ENCODE results near the gene EID1. TPM values are rescaled to one million over a fixed set of nuclear protein-coding genes. Genes with fewer than 3 reads are reported as not detected.

EID1 gene
- total RNA-seq, 4 donors from 2014 or later, result 250 to 391 (median 334) TPM

GRCh38 chr15:48924528-48925393 is 46.8 kb downstream of the EID1 start:
- no peak overlapping the region for H3K27ac ChIP-seq (replicated peaks in 1 of 4)
- 83% methylated on average over 5 of the region's 5 CpGs for WGBS
- peaks cover 0 to 5% (median 0%) of the 10 kb centered on the region in 4 donors for H3K4me1 ChIP-seq
- no peak for DNase-seq (ENCODE audit: extremely low spot score)
- intact Hi-C loops (cut with DNase I), result no loop called here
- no peaks in the 10 kb centered on the region for H3K9me3 ChIP-seq
- no peak overlapping the region for H3K4me3 ChIP-seq
- no peak for TF ChIP-seq EP300 (IDR thresholded peaks at IDR 0.05)
- TF ChIP-seq, protein P1, sequence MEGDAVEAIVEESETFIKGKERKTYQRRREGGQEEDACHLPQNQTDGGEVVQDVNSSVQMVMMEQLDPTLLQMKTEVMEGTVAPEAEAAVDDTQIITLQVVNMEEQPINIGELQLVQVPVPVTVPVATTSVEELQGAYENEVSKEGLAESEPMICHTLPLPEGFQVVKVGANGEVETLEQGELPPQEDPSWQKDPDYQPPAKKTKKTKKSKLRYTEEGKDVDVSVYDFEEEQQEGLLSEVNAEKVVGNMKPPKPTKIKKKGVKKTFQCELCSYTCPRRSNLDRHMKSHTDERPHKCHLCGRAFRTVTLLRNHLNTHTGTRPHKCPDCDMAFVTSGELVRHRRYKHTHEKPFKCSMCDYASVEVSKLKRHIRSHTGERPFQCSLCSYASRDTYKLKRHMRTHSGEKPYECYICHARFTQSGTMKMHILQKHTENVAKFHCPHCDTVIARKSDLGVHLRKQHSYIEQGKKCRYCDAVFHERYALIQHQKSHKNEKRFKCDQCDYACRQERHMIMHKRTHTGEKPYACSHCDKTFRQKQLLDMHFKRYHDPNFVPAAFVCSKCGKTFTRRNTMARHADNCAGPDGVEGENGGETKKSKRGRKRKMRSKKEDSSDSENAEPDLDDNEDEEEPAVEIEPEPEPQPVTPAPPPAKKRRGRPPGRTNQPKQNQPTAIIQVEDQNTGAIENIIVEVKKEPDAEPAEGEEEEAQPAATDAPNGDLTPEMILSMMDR (IDR thresholded peaks at IDR 0.05), result no peak
- no peak for TF ChIP-seq POLR2AphosphoS5 (IDR thresholded peaks at IDR 0.05)
- TF ChIP-seq POLR2A (IDR thresholded peaks at IDR 0.05; ENCODE audit: low read depth), result no peak
- no peaks in the 10 kb centered on the region for H3K36me3 ChIP-seq
- H3K27me3 ChIP-seq, result no peaks in the 10 kb centered on the region

DNA sequence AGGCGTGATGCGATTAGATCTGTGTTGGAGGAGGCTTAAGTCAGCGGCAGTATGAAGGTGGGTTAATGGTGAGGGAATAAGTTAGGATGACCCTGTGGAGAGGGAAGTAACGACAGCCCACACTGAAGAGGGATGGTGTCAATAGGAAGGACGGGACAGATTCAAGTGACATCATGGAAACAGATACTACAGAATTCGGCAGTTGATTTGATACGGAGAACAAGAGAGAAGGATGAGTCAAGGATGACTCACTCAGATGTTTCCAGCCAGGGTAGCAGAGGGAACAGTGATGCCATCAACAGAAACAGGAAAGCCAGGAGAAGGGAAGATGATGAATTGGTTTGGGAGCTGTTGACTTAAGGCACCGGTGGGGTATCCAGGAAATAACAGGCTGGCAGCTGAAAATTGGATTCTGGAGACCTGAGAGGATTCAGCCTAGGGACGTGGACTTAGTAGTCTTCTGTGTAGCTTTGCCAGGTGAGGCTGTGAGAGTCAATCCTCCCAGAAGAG is 47.8 kb downstream of the EID1 start:
- no peaks in the 10 kb centered on the region for H3K27me3 ChIP-seq
- H3K4me3 ChIP-seq, result no peak overlapping the region
- WGBS, result 50% methylated on average over 9 of the region's 9 CpGs
- H3K4me1 ChIP-seq, result peaks cover 0 to 5% (median 0%) of the 10 kb centered on the region in 4 donors
- no peaks in the 10 kb centered on the region for H3K36me3 ChIP-seq
- intact Hi-C loops (cut with DNase I), result no loop called here
- TF ChIP-seq, protein P1 (IDR thresholded peaks at IDR 0.05), result no peak
- no peak for TF ChIP-seq POLR2A (IDR thresholded peaks at IDR 0.05; ENCODE audit: low read depth)
- TF ChIP-seq EP300 (IDR thresholded peaks at IDR 0.05), result no peak
- TF ChIP-seq POLR2AphosphoS5 (IDR thresholded peaks at IDR 0.05), result no peak
- no peak for DNase-seq (ENCODE audit: extremely low spot score)
- H3K9me3 ChIP-seq, result no peaks in the 10 kb centered on the region
- H3K27ac ChIP-seq (replicated peaks in 1 of 4), result no peak overlapping the region

DNA sequence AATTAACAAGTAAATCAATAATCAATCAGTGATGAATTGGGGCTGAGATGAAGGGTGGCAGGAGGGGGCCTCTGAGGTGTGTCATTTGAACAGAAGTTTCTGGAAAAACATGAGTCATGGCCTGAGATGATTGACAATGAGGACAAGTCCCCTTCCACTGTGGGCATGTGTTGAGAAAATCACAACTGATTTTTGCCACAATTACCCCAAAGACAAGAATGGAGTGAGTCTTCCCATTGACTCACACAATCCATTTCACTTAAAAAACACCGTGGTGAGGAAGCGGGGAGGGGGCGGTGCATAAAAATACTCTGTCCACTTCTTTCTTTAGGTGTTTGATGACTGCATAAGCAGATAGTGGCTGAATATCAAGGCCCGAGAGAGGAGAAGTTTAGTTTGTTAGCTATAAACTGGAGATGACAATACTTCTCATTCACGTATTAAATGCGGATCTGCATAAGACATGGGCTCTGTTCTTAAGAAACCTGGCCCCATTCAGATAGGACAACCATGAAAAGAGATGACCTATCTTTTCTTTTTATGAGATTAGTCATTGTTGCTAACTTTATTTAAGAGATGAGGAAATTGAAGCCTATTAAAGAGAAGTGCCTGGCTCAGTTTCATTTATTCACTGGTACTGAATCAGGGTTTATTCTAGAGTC is 51.1 kb downstream of the EID1 start:
- intact Hi-C loops (cut with DNase I), result no loop called here
- Histone ChIP-seq H3K9me3 (no peaks in the 10 kb centered on the region), H3K4me1 (peaks cover 0 to 5% (median 0%) of the 10 kb centered on the region in 4 donors), H3K4me3 (no peak overlapping the region), H3K36me3 (no peaks in the 10 kb centered on the region), H3K27me3 (no peaks in the 10 kb centered on the region), H3K27ac (replicated peaks in 1 of 4) (no peak overlapping the region)
- 86% methylated on average over 6 of the region's 6 CpGs for WGBS
- TF ChIP-seq POLR2A (IDR thresholded peaks at IDR 0.05; ENCODE audit: low read depth) (no peak), POLR2AphosphoS5 (IDR thresholded peaks at IDR 0.05) (no peak), EP300 (IDR thresholded peaks at IDR 0.05) (no peak)
- TF ChIP-seq, protein P1 (IDR thresholded peaks at IDR 0.05), result no peak
- no peak for DNase-seq (ENCODE audit: extremely low spot score)

- TF ChIP-seq, protein P1 (IDR thresholded peaks at IDR 0.05), result no peak
- TF ChIP-seq POLR2A (IDR thresholded peaks at IDR 0.05; ENCODE audit: low read depth) (no peak), EP300 (IDR thresholded peaks at IDR 0.05) (no peak), POLR2AphosphoS5 (IDR thresholded peaks at IDR 0.05) (no peak)
Observed at GRCh38 chr15:48929661-48930060, 51.7 kb downstream of the EID1 start.

More at GRCh38 chr15:48929661-48930060, 51.7 kb downstream of the EID1 start:
- no peak for DNase-seq (ENCODE audit: extremely low spot score)
- Histone ChIP-seq H3K4me1 (peaks cover 0 to 5% (median 0%) of the 10 kb centered on the region in 4 donors), H3K27ac (replicated peaks in 1 of 4) (no peak overlapping the region), H3K9me3 (no peaks in the 10 kb centered on the region), H3K27me3 (no peaks in the 10 kb centered on the region), H3K36me3 (no peaks in the 10 kb centered on the region), H3K4me3 (no peak overlapping the region)
- WGBS, result 65% methylated on average over 3 of the region's 3 CpGs
- intact Hi-C loops (cut with DNase I), result no loop called here

Other genes with a start within 250 kb of the EID1 start
- gene FBN1, start 232.4 kb upstream of the EID1 start, total RNA-seq, result 100 to 1,000 TPM; 159 to 253 (median 226) TPM
- gene CEP152, start 67.1 kb upstream of the EID1 start, total RNA-seq, result 10 to 100 TPM in 1 of 4 donors, 1 to 10 TPM in 3; 2.7 to 10.1 (median 3.9) TPM
- 1 to 10 TPM; 1.8 to 2.3 (median 2.1) TPM for gene SHC4, start 85.8 kb downstream of the EID1 start, total RNA-seq
- 10 to 100 TPM; 40.3 to 54.0 (median 44.0) TPM for gene SECISBP2L, start 168.3 kb downstream of the EID1 start, total RNA-seq

All from esophagus muscularis mucosa (tissue), 4 donors.